ENCODE measurements around the gene CNN1. TPM values are rescaled to one million over a fixed set of nuclear protein-coding genes. Genes with fewer than 3 reads are reported as not detected.
A peak's percentile ranks its signal among the peaks of the same experiment; 100 is the strongest.

CNN1 gene
- total and polyA plus RNA-seq, 2 experiments from 2014 or later = 13.3 to 20.9 TPM

GRCh38 chr19:11540645-11541044 is 2.0 kb downstream of the CNN1 start:
- TF ChIP-seq STAT1 (IDR thresholded peaks at IDR 0.05; ENCODE audit: unreplicated experiment) (no peak), JUNB (IDR thresholded peaks at IDR 0.05; ENCODE audit: unreplicated experiment) (no peak), EZH2phosphoT487 (IDR thresholded peaks at IDR 0.05; ENCODE audit: unreplicated experiment) (no peak), ZNF462 (CRISPR knock-in tag; IDR thresholded peaks at IDR 0.05) (no peak), NANOG (IDR thresholded peaks at IDR 0.05; ENCODE audit: borderline replicate concordance) (no peak), CREB1 (CRISPR knock-in tag; IDR thresholded peaks at IDR 0.05; ENCODE audit: low read depth) (no peak), ZNF331 (CRISPR knock-in tag; IDR thresholded peaks at IDR 0.05; ENCODE audit: low read depth) (no peak), EZH2 (IDR thresholded peaks at IDR 0.05; ENCODE audit: low read depth, unreplicated experiment) (no peak), ETS1 (IDR thresholded peaks at IDR 0.05) (no peak), POLR2AphosphoS5 (IDR thresholded peaks at IDR 0.05; ENCODE audit: low read depth) (no peak), REST (IDR thresholded peaks at IDR 0.05; ENCODE audit: unreplicated experiment) (no peak), ZNF114 (CRISPR knock-in tag; IDR thresholded peaks at IDR 0.05) (no peak)
- TF ChIP-seq, protein P1, sequence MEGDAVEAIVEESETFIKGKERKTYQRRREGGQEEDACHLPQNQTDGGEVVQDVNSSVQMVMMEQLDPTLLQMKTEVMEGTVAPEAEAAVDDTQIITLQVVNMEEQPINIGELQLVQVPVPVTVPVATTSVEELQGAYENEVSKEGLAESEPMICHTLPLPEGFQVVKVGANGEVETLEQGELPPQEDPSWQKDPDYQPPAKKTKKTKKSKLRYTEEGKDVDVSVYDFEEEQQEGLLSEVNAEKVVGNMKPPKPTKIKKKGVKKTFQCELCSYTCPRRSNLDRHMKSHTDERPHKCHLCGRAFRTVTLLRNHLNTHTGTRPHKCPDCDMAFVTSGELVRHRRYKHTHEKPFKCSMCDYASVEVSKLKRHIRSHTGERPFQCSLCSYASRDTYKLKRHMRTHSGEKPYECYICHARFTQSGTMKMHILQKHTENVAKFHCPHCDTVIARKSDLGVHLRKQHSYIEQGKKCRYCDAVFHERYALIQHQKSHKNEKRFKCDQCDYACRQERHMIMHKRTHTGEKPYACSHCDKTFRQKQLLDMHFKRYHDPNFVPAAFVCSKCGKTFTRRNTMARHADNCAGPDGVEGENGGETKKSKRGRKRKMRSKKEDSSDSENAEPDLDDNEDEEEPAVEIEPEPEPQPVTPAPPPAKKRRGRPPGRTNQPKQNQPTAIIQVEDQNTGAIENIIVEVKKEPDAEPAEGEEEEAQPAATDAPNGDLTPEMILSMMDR (conservative IDR thresholded peaks at IDR 0.05; ENCODE audit: low read depth in 2 of 2) = no peak
- peak overlapping the region; percentile 77; the same call in 1 of the 2 replicates for H3K27ac Mint-ChIP-seq
- Histone ChIP-seq H3K4me1 (ENCODE audit: insufficient read depth) (peaks cover 14% of the 10 kb centered on the region), H3K79me2 (replicated peaks; ENCODE audit: insufficient read depth) (no peaks in the 10 kb centered on the region), H3K4me3 (peak overlapping the region; percentile 63; the same call in 1 of the 2 replicates), H2AFZ (no peak overlapping the region), H3K27ac (ENCODE audit: low read depth) (0 out of 2 replicates have a peak overlapping the region, but pooled peaks have one; percentile 32), H3K36me3 (ENCODE audit: insufficient read depth) (no peaks in the 10 kb centered on the region), H3K4me2 (peak overlapping the region; percentile 90), H3K9me2 (ENCODE audit: insufficient read depth) (no peaks in the 10 kb centered on the region), H3K27me3 (ENCODE audit: insufficient read depth) (no peaks in the 10 kb centered on the region), H4K20me1 (replicated peaks; ENCODE audit: insufficient read depth) (no peaks in the 10 kb centered on the region), H3F3A (replicated peaks; ENCODE audit: low read depth) (peaks cover 9% of the 10 kb centered on the region; the same call in 1 of the 2 replicates)
- no peaks in the 10 kb centered on the region for H3K36me3 Mint-ChIP-seq (ENCODE audit: low read depth)
- no peak for DNase-seq (ENCODE audit: low spot score)
- peaks cover 20% of the 10 kb centered on the region for H3K4me1 Mint-ChIP-seq
- peak overlapping the region; percentile 61; the same call in 2 of the 3 replicates for H3K4me3 Mint-ChIP-seq
- no peak for ATAC-seq
- H3K27me3 Mint-ChIP-seq (ENCODE audit: insufficient read depth, low read depth, poor library complexity) = peaks cover 20% of the 10 kb centered on the region
- no peaks in the 10 kb centered on the region for H3K9me3 Mint-ChIP-seq

All from GM23338 (cell line).